HepG2 (cell line): ENCODE measurements around the gene TTC23. TPM values are rescaled to one million over a fixed set of nuclear protein-coding genes. Genes with fewer than 3 reads are reported as not detected.

Experiments used
- ATAC-seq: fragments of 200-7000 bp; cut with Tn5 transposase; 3 replicates; pipeline ENCODE4 v1.9.1; 2020; ENCODE audit warnings: mild to moderate bottlenecking, moderate library complexity
- BruUV-seq: library from RNA; stranded (reverse); fragments of 400-500 nt; replicated peaks from 2 replicates; lab custom pipeline; 2021; lab: Mats Ljungman, UMichigan
- CTCF ChIA-PET: fragments of 300-600 bp; formaldehyde crosslinking; extraction: SDS; loops from one replicate; lab custom pipeline; 2021; ENCODE audit warnings: low total read pairs, inconsistent platforms, low intra/inter-chr PET ratio; lab: Yijun Ruan, JAX
- POLR2A ChIA-PET: fragments of 350-600 bp; sonication (Branson Sonifier 250); formaldehyde crosslinking; loops from one replicate; lab custom pipeline; 2020; ENCODE audit warnings: antibody characterized with exemption, inconsistent platforms; lab: Yijun Ruan, JAX
- DNase-seq: peaks from one replicate; pipeline ENCODE4 v3.0.0-alpha.2; 2015; ENCODE audit warnings: low spot score
- FAIRE-seq: peaks from 3 replicates; lab custom pipeline; 2011; peaks lifted over from hg19 to GRCh38; lab: Jason Lieb, UNC
- H2AFZ ChIP-seq: one replicate; pipeline ENCODE4 v1.6.1; 2011; ENCODE audit warnings: low read length, inconsistent platforms
- H3K27ac ChIP-seq: fragments of 300-600 bp; 3 replicates; pipeline ENCODE4 v1.8.0; 2011; ENCODE audit warnings: mixed run types, mild to moderate bottlenecking, mixed read lengths, low read length, inconsistent platforms; ENCODE audit not compliant: insufficient read depth; ENCODE audit errors: extremely low read length
- H3K27me3 ChIP-seq, 2 experiments: fragments of 200-600 bp in 1 of 2; 2 replicates in 1 of 2; 3 replicates in 1 of 2; pipeline versions ENCODE4 v1.6.0 to v1.8.0; 2011; ENCODE audit warnings: low read length in 2 of 2, mild to moderate bottlenecking in 2 of 2, moderate library complexity in 2 of 2, inconsistent platforms in 1 of 2; ENCODE audit not compliant: insufficient read depth in 2 of 2, control insufficient read depth in 1 of 2
- H3K36me3 ChIP-seq, 2 experiments: fragments of 200-600 bp in 1 of 2; replicated peaks in 1 of 2; 2 replicates in 1 of 2; 3 replicates in 1 of 2; pipeline versions ENCODE4 v1.5.1 to v1.8.0; 2011; ENCODE audit warnings: low read length in 2 of 2, inconsistent platforms in 1 of 2; ENCODE audit not compliant: insufficient read depth in 2 of 2, control insufficient read depth in 1 of 2
- H3K4me1 ChIP-seq: 2 replicates; pipeline ENCODE4 v1.5.1; 2012; ENCODE audit warnings: low read length, inconsistent platforms; ENCODE audit not compliant: insufficient read depth
- H3K4me2 ChIP-seq: 2 replicates; pipeline ENCODE4 v1.6.0; 2011; ENCODE audit warnings: low read depth, low read length, inconsistent platforms
- H3K4me3 ChIP-seq, 3 experiments: fragments of 200-600 bp in 1 of 3; sonication (generic), shearing (Covaris generic) in 1 of 3; replicated peaks in 1 of 3; 2 replicates each; pipeline ENCODE4 v1.5.1; 2011 to 2016; ENCODE audit warnings: low read length in 3 of 3, inconsistent platforms in 2 of 3, low read depth in 2 of 3, mild to moderate bottlenecking in 2 of 3, control low read depth in 1 of 3, mixed read lengths in 1 of 3; ENCODE audit not compliant: insufficient read depth in 1 of 3
- H3K79me2 ChIP-seq: one replicate; pipeline ENCODE4 v1.6.1; 2011; ENCODE audit warnings: low read length, inconsistent platforms; ENCODE audit not compliant: insufficient read depth
- H3K9ac ChIP-seq: 2 replicates; pipeline ENCODE4 v1.6.0; 2011; ENCODE audit warnings: mild to moderate bottlenecking, low read depth, low read length, inconsistent platforms; ENCODE audit not compliant: insufficient read depth
- H3K9me3 ChIP-seq: 2 replicates; pipeline ENCODE4 v1.5.1; 2012; ENCODE audit warnings: mild to moderate bottlenecking, low read length
- H4K20me1 ChIP-seq: 2 replicates; pipeline ENCODE4 v1.6.0; 2011; ENCODE audit warnings: inconsistent platforms, mild to moderate bottlenecking, low read length, moderate library complexity; ENCODE audit not compliant: insufficient read depth
- GFI1 ChIP-seq: sonication (generic); formaldehyde crosslinking; IDR thresholded peaks from 2 replicates; pipeline ENCODE4 v1.5.0; 2020; ENCODE audit warnings: missing genetic modification reagents, mild to moderate bottlenecking, borderline replicate concordance
- HNF4A ChIP-seq: sonication (generic); formaldehyde crosslinking; IDR thresholded peaks from 2 replicates; pipeline ENCODE4 v1.4.0; 2020; ENCODE audit warnings: missing genetic modification reagents
- KDM4B ChIP-seq: sonication (generic); formaldehyde crosslinking; IDR thresholded peaks from 2 replicates; pipeline ENCODE4 v1.4.0; 2020; ENCODE audit warnings: missing genetic modification reagents
- MAFK ChIP-seq, 2 experiments: IDR thresholded peaks in 1 of 2; conservative IDR thresholded peaks in 1 of 2; 2 replicates each; pipeline ENCODE4 v1.6.1; 2011; ENCODE audit warnings: improper control_type of control experiment in 2 of 2, low read length in 2 of 2
- PHF20 ChIP-seq: sonication (generic); formaldehyde crosslinking; IDR thresholded peaks from 2 replicates; pipeline ENCODE4 v1.5.0; 2020; ENCODE audit warnings: mild to moderate bottlenecking, missing genetic modification reagents
- TBX2 ChIP-seq: sonication (generic); formaldehyde crosslinking; IDR thresholded peaks from 2 replicates; pipeline ENCODE4 v1.5.0; 2020; ENCODE audit warnings: missing genetic modification reagents, mild to moderate bottlenecking, borderline replicate concordance
- TCF7 ChIP-seq: sonication (generic); IDR thresholded peaks from 2 replicates; pipeline ENCODE4 v1.6.1; 2016; ENCODE audit warnings: antibody characterized with exemption, low read depth
- ZFP36L2 ChIP-seq: sonication (generic); formaldehyde crosslinking; IDR thresholded peaks from 2 replicates; pipeline ENCODE4 v1.4.0; 2020; ENCODE audit warnings: missing genetic modification reagents
- ZNF510 ChIP-seq: sonication (generic); formaldehyde crosslinking; IDR thresholded peaks from 2 replicates; pipeline ENCODE4 v1.4.0; 2020; ENCODE audit warnings: low read depth, mild to moderate bottlenecking, missing genetic modification reagents
- ZNF788 ChIP-seq: sonication (generic); formaldehyde crosslinking; IDR thresholded peaks from 2 replicates; pipeline ENCODE4 v1.5.0; 2020; ENCODE audit warnings: mild to moderate bottlenecking, missing genetic modification reagents, borderline replicate concordance
- WGBS: methylation state at CpG from one replicate; pipeline ENCODE4 v1.1.6; 2017; ENCODE audit warnings: low lambda C conversion rate; 5-methylcytosine and 5-hydroxymethylcytosine counted together
- in situ Hi-C: cut with HindIII; loops from 2 replicates; pipeline ENCODE4 v1.10.0; 2017; ENCODE audit warnings: low pct_unique_long_range_greater_than_20kb; ENCODE audit not compliant: extremely low pct_ligation_motif_present
- intact Hi-C: fragments of 100-400 bp; cut with micrococcal nuclease; formaldehyde crosslinking; loops from one replicate; pipeline ENCODE4 v1.10.0; 2022; ENCODE audit not compliant: unreplicated experiment
- polyA plus RNA-seq, 8 experiments: library from polyadenylated mRNA; depleted of rRNA in 3 of 8; stranded (reverse) in 7 of 8; unstranded in 1 of 8; fragments of >200 nt; fragmentation: Illumina TruSeq in 4 of 8; extraction: Trizol in 4 of 8; gene quantifications; 2 replicates each; pipeline versions ENCODE4 v1.2.1 to v1.2.3, GENCODE V29; 2011 to 2016; ENCODE audit warnings: low read depth in 4 of 8, missing spikeins in 1 of 8, mixed read lengths in 1 of 8; ENCODE audit not compliant: insufficient read depth in 1 of 8
- total RNA-seq, 5 experiments: library from RNA; depleted of rRNA; stranded (reverse); fragments of >200 nt; fragmentation: Illumina TruSeq; extraction: Trizol; gene quantifications; 2 replicates each; pipeline ENCODE4 v1.2.3, GENCODE V29; 2016; ENCODE audit warnings: low read depth in 1 of 5
- TF ChIP-seq, protein P1 (sequence below): sonication (generic); formaldehyde crosslinking; IDR thresholded peaks from 2 replicates; pipeline ENCODE4 v1.5.1; 2020; ENCODE audit warnings: mild to moderate bottlenecking, missing genetic modification reagents
- TF ChIP-seq, protein P2 (sequence below): sonication (generic); formaldehyde crosslinking; IDR thresholded peaks from 2 replicates; pipeline ENCODE4 v1.4.0; 2020; ENCODE audit warnings: low read depth, mild to moderate bottlenecking, missing genetic modification reagents
- TF ChIP-seq, protein P3 (sequence below): sonication (generic); formaldehyde crosslinking; IDR thresholded peaks from 2 replicates; pipeline ENCODE4 v1.4.0; 2020; ENCODE audit warnings: mild to moderate bottlenecking, missing genetic modification reagents, borderline replicate concordance

TTC23 gene
- total and polyA plus RNA-seq, 2 of the 13 experiments (the other 11 are each of a cell fraction or from before 2014, with no cell fraction given), result 1.6 to 11.7 TPM

DNA sequence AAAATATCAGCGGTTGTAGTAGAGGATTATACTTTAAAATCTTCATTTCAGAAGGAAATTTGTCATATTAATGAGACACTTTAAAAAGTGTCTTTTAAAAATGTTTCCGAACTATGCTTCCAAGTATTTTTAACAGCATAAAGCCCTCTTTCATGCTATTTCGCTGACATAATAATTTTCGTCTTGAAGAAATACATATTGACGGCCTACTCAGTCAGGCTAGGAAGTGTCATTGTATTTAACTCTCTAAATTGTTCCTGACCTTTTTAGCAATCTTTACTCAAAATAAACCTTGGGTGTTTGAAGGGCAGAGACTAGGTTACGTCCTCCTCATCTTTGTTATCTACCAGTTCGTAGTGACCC lies 1.1 kb upstream of the TTC23 start (continued):
- TF ChIP-seq TCF7 (no peak), MAFK (conservative IDR thresholded peaks at IDR 0.05 in 1 of 2, IDR thresholded peaks at IDR 0.05 in 1 of 2; ENCODE audit: low read length in 2 of 2) (peak; percentile 46 to 58; a peak in 3 of 4 replicates)
- TF ChIP-seq, all 625 proteins: peak for 6

GRCh38 chr15:99250001-99250400 lies 620 bp upstream of the TTC23 start:
- POLR2A ChIA-PET, result interaction anchor here (2.6 kb wide), 1 partner anchor 13 kb away, joined by 16 read pairs; no protein-coding TSS in a partner anchor
- TF ChIP-seq, protein P1, sequence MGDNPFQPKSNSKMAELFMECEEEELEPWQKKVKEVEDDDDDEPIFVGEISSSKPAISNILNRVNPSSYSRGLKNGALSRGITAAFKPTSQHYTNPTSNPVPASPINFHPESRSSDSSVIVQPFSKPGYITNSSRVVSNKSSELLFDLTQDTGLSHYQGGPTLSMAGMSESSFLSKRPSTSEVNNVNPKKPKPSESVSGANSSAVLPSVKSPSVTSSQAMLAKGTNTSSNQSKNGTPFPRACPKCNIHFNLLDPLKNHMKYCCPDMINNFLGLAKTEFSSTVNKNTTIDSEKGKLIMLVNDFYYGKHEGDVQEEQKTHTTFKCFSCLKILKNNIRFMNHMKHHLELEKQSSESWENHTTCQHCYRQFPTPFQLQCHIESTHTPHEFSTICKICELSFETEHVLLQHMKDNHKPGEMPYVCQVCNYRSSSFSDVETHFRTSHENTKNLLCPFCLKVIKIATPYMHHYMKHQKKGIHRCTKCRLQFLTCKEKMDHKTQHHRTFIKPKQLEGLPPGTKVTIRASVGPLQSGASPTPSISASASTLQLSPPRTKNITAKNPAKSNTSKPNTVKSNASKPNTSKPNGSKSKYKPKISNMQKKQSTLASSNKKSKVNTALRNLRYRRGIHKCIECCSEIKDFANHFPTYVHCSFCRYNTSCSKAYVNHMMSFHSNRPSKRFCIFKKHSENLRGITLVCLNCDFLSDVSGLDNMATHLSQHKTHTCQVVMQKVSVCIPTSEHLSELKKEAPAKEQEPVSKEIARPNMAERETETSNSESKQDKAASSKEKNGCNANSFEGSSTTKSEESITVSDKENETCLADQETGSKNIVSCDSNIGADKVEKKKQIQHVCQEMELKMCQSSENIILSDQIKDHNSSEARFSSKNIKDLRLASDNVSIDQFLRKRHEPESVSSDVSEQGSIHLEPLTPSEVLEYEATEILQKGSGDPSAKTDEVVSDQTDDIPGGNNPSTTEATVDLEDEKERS (CRISPR knock-in tag), result no peak
- no peak for TF ChIP-seq TBX2 (CRISPR knock-in tag)
- no peak for TF ChIP-seq PHF20 (CRISPR knock-in tag)
- TF ChIP-seq, protein P2, sequence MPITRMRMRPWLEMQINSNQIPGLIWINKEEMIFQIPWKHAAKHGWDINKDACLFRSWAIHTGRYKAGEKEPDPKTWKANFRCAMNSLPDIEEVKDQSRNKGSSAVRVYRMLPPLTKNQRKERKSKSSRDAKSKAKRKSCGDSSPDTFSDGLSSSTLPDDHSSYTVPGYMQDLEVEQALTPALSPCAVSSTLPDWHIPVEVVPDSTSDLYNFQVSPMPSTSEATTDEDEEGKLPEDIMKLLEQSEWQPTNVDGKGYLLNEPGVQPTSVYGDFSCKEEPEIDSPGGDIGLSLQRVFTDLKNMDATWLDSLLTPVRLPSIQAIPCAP (CRISPR knock-in tag), result no peak
- no peak for TF ChIP-seq HNF4A (CRISPR knock-in tag)
- TF ChIP-seq KDM4B (CRISPR knock-in tag), result no peak
- TF ChIP-seq GFI1 (CRISPR knock-in tag), result no peak
- TF ChIP-seq, protein P3, sequence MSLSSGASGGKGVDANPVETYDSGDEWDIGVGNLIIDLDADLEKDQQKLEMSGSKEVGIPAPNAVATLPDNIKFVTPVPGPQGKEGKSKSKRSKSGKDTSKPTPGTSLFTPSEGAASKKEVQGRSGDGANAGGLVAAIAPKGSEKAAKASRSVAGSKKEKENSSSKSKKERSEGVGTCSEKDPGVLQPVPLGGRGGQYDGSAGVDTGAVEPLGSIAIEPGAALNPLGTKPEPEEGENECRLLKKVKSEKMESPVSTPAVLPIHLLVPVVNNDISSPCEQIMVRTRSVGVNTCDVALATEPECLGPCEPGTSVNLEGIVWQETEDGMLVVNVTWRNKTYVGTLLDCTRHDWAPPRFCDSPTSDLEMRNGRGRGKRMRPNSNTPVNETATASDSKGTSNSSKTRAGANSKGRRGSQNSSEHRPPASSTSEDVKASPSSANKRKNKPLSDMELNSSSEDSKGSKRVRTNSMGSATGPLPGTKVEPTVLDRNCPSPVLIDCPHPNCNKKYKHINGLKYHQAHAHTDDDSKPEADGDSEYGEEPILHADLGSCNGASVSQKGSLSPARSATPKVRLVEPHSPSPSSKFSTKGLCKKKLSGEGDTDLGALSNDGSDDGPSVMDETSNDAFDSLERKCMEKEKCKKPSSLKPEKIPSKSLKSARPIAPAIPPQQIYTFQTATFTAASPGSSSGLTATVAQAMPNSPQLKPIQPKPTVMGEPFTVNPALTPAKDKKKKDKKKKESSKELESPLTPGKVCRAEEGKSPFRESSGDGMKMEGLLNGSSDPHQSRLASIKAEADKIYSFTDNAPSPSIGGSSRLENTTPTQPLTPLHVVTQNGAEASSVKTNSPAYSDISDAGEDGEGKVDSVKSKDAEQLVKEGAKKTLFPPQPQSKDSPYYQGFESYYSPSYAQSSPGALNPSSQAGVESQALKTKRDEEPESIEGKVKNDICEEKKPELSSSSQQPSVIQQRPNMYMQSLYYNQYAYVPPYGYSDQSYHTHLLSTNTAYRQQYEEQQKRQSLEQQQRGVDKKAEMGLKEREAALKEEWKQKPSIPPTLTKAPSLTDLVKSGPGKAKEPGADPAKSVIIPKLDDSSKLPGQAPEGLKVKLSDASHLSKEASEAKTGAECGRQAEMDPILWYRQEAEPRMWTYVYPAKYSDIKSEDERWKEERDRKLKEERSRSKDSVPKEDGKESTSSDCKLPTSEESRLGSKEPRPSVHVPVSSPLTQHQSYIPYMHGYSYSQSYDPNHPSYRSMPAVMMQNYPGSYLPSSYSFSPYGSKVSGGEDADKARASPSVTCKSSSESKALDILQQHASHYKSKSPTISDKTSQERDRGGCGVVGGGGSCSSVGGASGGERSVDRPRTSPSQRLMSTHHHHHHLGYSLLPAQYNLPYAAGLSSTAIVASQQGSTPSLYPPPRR (CRISPR knock-in tag), result no peak
- TF ChIP-seq ZNF510 (CRISPR knock-in tag), result no peak
- no peak for TF ChIP-seq ZNF788 (CRISPR knock-in tag)
- no peak for TF ChIP-seq ZFP36L2 (CRISPR knock-in tag)

More at GRCh38 chr15:99250001-99250400, 620 bp upstream of the TTC23 start:
- Histone ChIP-seq H3K27ac (peak overlapping the region; percentile 98), H3K4me3 (peak overlapping the region; percentile 72 to 97 (median 78); a peak in 5 of 6 replicates), H2AFZ (no peak overlapping the region), H3K4me2 (peak overlapping the region; percentile 97), H3K27me3 (no peaks in the 10 kb centered on the region; a peak in 1 of 5 replicates), H3K4me1 (peaks cover 45% of the 10 kb centered on the region), H3K9me3 (no peaks in the 10 kb centered on the region), H3K36me3 (no peaks in the 10 kb centered on the region), H4K20me1 (no peaks in the 10 kb centered on the region), H3K79me2 (peaks cover 28% of the 10 kb centered on the region), H3K9ac (peak overlapping the region; percentile 92)
- FAIRE-seq, result no peak
- no peak for DNase-seq
- BruUV-seq, result no TSS peak
- in situ Hi-C loops (loop anchor here (25.0 kb wide), 2 partner anchors 887 to 1087 kb away; partner anchors contain the start of gene ADAMTS17), intact Hi-C loops (no loop called here)
- WGBS, result under 1% methylated on average over 4 of the region's 4 CpGs
- CTCF ChIA-PET, result no interaction called here
- no peak for ATAC-seq
